Activated CD4-positive, alpha-beta T cell treated with anti-CD3 and anti-CD28 coated beads, Interleukin-2, amount 50 U/mL, for 16 hours (primary cell): ENCODE results near the gene DPH6.
"Not testable (repeated sequence)": the region's sequence is repeated elsewhere in the genome, so short reads cannot be mapped to it uniquely, and the experiment has no call there.

Experiments used
- DNase-seq: peaks from one replicate; pipeline ENCODE4 v3.0.0-alpha.2; 2020

The DPH6 gene

DNA sequence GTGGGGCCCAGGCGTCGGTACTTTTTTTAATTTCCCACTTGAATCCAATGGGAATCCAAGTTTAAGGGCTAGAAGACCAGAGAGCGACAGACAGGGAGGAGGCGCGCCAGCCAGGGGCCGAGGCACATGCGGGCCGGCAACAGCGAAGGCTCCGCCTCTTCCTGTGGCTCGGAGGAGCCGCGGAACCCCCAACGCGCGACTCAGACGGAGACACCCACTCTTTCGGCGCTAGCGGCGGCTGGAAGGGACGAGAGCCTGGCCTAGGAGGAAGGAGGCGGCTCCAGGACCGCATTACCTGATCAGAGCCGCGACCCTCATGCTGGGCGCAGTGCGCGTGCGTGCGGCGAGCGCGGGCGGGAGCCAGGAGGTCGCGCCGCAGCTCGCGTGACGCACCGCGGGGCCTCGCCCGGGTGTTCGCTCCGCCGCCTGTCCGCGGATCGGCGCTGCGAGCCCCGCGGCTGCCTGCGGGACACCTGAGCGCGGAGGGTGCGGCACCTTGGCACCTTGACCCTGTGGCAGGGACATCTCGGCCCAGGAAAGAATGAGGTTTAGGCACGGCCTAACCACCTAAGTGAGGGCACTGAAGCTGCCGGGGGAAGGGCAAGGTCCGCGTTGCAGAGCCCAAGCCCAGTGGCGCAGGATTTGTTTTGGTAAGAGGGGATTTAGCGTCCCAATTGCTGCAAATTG, at the start of gene DPH6:
Gene DPH6 (minus strand): TSS at position 342 of the 687 bp plus-strand sequence. CDS start 24 bp downstream, at position 318.
- peak; percentile 87 for DNase-seq

DNA sequence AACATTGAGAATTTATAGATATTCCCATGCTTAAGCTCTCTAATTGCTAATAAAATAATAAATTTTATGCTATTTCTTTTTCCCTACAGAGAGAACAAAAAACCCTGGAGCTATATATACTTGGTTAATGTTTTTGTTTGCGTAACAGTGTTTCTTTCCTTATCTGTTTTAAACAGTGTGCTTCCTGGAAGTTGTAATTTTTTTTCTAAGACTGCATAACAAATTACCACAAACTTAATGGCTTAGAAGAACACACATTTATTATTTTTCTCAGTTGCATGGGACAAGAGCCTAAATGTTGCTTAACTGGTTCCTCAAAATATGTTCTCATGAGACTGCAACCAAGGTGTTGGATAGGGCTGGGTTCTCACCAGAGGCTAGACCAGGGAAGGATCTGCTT, 49.7 kb upstream of the DPH6 start:
- DNase-seq, result no peak

DNA sequence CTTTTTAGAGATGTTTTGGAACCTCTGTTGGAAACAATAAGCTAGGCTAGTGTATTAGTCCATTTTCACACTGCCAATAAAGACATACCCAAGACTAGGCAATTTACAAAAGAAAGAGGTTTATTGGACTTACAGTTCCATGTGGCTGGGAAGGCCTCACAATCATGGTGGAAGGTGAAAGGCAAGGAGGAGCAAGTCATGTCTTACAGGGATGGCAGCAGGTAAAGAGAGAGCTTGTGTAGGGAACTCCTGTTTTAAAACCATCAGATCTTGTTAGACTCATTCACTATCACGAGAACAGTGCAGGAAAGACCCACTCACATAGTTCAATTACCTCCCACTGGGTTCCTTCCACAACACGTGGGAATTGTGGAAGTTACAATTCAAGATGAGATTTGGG, 46.0 kb upstream of the DPH6 start:
- DNase-seq, result not testable (repeated sequence)

DNA sequence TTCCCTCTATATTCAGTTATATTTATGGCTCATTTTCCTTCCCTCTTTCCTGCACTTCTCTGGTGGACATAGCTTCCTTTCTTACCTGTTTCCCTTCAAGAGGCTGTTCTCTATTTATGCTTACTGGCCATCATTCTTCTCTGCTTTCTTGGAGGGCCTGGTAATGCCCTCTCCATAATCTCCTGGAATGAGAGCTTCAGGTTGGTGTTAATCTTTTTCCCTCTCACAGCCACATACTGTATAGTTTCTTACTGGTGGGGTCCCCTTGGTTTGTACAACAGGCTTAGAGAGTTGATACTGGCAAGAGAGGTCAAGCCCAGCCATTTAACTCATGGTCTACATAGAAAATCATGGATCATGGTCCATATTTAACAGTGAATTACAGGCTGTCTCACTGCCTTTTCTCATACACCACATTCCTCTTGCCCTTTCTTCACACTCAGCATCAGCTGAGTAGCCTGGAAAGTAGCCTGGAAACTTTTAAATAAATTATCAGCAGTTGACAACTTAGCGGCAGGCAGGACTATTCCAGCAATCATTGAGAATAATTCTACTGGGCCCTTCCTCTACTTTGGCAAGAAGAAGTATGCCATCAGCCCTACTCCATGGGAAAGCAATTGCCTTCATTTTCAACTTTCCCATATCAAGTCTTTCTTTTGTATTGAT, 38.0 kb upstream of the DPH6 start:
- DNase-seq, result no peak

GRCh38 chr15:35580606-35581005, 34.6 kb upstream of the DPH6 start:
- DNase-seq, result no peak

DNA sequence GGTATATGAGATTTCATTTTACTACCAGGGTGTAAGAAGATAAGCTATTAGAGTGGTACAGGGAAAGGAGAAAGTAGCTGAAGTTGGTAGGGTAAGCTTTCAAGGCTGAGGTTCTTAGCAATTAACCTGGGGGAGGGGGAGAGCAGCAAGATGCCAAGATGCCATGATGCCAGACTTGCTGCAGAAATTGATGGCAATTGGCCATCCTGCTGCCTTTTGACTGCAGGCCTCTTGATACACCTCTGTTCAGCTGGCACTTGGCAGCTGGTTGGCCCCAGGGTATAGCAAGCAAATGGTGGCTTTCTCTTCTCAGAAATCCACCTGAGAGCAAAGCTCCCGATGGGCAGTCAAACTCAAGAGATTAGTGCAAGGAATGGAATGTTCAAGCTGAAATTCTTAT, 21.4 kb upstream of the DPH6 start:
- no peak for DNase-seq

- no peak for DNase-seq
These were observed 21.0 kb upstream of the DPH6 start for GRCh38 chr15:35566991-35567390.

GRCh38 chr15:35565901-35566300, 19.9 kb upstream of the DPH6 start:
- DNase-seq, result no peak

DNA sequence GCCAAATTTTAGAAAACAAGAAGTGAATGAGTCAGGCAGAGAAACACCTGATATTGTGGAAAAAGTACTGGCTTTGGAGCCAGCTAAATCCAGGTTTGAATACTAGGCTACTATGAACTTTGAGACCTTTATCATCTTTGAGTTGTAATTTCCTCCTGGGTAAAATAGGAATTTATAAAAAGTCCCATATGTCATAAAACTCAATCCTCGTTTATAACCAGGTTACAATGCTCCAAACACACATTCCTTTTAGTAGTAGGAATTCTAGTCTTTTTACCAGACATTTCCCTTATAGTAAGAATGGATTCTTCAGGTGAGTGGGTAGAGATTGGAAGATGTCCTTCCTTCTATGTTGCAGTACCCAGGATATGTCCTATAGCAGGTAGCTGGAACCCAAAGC, 16.7 kb upstream of the DPH6 start:
- DNase-seq, result no peak

GRCh38 chr15:35561308-35561707, 15.3 kb upstream of the DPH6 start:
- no peak for DNase-seq

- no peak for DNase-seq
These were observed 14.9 kb upstream of the DPH6 start for GRCh38 chr15:35560870-35561269.

GRCh38 chr15:35560258-35560657, 14.3 kb upstream of the DPH6 start:
- DNase-seq, result no peak

GRCh38 chr15:35559683-35560082, 13.7 kb upstream of the DPH6 start:
- no peak for DNase-seq

DNA sequence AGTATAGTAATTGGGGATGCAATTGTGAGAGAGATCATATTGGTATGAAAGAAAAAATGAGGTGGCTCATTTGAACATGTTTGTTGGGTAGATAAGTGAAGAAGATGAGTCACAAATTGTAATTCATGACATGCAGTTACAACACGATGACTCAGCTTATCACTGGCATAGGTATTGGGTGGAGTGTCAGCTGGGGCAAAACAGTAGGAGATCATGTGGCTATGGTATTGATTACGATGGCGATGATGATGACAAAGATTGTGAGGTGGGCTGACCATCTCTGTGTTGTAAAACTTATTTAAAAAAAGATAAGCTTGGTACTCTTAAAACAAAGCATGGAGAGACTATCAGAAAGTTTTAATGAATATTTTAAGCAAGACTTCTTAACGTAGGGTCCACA, 11.6 kb upstream of the DPH6 start:
- DNase-seq, result peak; percentile 23

DNA sequence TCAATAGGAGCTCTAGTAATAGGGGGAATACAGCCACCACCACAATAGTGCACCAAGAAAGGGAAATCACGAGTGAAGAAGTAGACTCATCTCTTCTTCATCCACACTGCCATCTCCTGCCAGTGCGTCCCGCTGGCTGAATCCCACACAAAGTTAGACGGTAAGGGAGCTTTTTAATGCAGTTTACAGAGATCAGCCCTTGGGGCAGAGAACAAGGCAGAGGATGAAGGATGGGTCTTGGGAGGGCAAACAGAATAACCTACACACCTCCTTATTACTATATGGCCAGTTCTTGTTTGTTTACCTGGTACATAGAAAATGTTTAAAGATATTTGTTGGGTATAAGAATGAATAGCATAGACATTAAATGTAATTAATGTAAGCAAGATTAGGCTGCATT, 11.0 kb upstream of the DPH6 start:
- DNase-seq, result no peak

GRCh38 chr15:35555244-35555643, 9.3 kb upstream of the DPH6 start:
- DNase-seq, result no peak

DNA sequence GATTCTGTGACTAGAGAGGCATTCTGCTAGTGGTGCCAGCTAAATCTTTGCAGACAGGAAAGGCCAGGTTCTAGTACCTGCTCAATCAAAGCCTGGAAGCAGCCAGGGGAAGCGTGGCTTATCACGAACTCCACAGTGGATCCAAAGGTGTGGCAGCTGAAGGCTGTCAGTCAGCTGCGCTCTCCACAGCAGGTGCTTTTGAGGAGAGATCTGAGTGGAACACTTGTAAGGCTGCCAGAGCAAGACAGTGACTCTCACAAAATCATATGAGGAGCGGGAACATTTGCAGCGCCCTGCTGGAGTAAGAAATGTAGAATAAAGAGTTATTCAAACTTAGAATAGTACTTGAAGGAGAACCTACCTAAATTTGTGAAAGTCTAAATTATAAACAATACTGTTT, 5.0 kb upstream of the DPH6 start:
- no peak for DNase-seq

DNA sequence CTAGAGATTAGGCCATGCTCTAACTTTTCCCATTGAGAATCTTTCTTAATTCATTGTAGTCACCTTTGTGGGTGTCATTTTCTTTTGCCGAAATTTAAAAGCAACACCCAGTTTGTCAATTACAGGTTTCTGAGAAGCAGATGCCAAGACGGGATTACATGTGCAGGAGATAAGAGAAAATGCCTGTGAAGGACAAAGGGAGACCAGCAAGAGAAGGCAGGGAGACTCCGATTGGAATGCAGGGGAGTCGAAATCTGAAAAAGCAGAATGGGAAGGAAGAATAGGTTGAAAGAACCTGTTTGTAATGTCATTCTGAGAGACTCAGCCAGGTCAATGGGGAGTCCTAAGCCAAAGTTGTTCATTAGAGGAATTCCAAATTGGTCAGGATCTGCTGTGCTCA, 3.6 kb upstream of the DPH6 start:
- no peak for DNase-seq

- DNase-seq, result no peak
These were observed 2.5 kb upstream of the DPH6 start for GRCh38 chr15:35548435-35548834.

DNA sequence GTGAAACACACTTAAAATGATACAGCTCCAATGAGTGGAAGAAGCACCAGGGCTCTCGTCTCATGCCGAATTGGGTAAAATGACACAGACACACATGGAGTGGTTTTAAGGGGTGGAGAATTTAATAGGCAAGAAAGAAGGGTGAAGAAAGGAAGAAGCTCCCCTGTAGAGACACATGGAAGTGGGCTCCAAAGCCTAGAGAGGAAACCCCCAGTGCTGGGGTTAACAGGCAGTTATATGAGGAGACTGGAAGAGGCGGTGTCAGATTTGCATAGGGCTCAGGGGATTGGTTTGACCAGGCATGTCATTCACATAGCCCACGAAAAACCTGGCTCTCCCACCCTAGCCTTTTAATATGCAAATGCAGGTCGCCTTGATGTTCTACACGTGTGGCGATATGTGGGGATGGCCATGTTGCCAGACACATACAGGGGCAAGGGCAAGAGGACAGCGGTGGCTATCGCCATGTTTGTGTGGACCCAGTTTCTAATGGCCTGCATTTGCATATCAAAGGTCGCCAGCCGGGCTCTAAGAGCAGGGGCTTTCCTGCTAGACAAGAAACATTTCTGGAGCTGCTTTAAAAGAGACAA, 1.9 kb upstream of the DPH6 start:
- no peak for DNase-seq

DNA sequence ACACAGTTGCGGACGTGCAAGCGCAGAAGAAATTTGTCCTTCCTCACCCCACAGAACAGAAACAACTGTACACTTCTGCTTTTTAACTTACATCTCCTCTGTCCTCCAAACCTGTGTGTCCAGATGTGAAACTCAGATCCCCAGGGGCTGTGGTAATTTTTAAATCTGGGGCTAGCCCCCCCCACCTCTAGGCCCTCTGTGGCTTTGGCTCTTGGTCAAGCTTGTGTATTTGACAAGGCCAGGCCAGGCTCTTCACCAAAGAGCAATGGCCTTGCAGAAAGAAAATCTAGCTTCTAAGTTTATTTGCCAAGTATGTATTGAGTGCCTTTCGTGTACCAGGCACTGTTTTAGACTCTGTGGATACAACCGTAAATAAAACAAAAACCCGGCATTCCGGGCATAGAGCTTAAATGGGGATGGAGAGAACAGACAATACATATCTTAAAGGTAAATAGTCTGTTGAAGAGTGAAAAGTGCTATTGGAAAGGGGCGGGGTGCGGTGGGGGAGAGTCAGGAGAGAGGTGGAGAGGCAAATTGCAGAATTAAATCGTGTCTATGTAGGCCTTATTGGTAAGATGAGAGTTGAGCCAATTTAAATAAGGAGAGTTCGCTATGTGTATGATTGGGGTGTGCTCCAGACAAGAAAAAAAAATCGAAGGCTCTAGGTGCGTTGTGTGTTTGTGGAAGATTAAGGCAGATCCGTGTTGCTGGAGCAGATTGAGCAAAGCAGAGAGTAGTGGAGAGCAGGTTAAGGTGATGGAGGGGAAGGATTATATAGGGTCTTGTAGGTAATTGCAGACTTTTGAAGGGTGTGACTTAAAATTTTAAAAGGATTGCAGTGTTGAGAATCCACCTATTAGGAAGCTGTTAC, 781 bp upstream of the DPH6 start:
- DNase-seq, result no peak

DNA sequence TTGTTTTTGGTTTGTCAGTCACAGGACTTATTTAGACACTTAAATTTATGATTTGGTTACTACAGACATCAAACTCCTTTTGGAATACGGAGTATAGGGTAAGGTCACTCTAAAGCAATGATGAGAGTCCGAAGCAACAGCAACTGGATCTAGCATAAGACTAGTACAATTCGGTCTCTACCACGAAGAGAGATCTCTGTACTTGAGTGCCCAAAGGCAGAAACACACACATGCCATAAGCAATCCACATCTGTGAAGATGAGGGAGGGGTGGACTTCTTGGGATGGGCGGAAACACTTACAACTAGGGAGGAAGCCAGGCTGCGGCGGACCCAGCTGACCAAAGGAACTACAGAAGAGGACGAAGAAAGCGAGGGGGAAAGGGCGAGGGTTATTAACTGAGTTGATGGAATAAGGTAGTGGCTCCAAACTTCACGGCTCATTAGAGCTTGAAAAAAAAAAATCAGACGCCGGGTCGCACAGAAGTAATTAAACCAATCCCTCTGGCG, 595 bp downstream of the DPH6 start:
- peak; percentile 30 for DNase-seq

DNA sequence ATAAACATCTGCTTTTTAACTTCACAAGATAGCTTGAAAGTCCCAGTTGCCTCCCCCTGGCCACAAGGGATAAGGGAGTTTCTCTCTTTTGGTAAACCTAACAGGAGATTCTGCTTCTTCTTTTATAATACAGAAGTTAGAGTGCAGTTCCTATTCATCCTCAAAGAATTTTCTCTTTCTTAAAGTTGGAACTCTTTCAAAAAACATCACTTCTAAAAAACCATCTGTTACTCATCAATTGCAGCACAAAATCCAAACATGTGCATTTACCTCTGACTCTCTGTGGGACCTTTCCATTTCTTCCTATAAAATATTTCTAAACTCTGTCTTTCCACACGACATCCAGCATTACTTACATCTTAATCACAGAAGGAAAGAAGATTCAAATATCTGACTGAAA, 5.1 kb downstream of the DPH6 start:
- DNase-seq, result no peak
